Measurements from ENCODE around the gene PRR19.

DNA sequence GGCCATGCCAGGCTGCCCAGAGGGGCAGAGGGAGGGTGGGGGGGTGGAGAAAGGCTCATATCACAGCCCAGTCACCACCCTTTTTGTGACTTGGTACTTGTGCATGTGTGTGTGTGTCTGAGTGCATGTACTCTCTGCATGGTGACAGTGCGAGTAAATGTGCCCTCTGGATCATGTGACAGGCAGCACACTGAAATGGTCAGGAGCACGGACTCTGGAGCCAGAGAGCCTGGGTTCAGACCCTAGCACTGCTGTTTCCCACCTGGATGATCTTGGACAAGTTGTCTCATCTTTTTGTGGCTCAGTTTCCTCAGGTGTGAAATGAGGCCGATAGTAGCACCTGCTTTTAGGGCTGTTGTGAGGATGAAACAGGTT, 30.9 kb upstream of the PRR19 start:
- TF ChIP-seq, protein P1, sequence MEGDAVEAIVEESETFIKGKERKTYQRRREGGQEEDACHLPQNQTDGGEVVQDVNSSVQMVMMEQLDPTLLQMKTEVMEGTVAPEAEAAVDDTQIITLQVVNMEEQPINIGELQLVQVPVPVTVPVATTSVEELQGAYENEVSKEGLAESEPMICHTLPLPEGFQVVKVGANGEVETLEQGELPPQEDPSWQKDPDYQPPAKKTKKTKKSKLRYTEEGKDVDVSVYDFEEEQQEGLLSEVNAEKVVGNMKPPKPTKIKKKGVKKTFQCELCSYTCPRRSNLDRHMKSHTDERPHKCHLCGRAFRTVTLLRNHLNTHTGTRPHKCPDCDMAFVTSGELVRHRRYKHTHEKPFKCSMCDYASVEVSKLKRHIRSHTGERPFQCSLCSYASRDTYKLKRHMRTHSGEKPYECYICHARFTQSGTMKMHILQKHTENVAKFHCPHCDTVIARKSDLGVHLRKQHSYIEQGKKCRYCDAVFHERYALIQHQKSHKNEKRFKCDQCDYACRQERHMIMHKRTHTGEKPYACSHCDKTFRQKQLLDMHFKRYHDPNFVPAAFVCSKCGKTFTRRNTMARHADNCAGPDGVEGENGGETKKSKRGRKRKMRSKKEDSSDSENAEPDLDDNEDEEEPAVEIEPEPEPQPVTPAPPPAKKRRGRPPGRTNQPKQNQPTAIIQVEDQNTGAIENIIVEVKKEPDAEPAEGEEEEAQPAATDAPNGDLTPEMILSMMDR (IDR thresholded peaks at IDR 0.05; ENCODE audit: insufficient read depth, low read length, poor library complexity, severe bottlenecking) = no peak
- no peak for TF ChIP-seq EZH2phosphoT487 (conservative IDR thresholded peaks at IDR 0.05; ENCODE audit: low read length)

All from SU-DHL-6 (cell line).